Mucosa of stomach (tissue), 1 donor: ENCODE measurements around the gene USP28.
A peak's percentile ranks its signal among the peaks of the same experiment; 100 is the strongest.
"Not testable (repeated sequence)": the region's sequence is repeated elsewhere in the genome, so short reads cannot be mapped to it uniquely, and the experiment has no call there.

Source experiments
- H3K27me3 ChIP-seq: one replicate; pipeline ENCODE4 v1.7.0; 2013; ENCODE audit warnings: mild to moderate bottlenecking, low read length; ENCODE audit not compliant: control insufficient read depth, insufficient read depth
- H3K36me3 ChIP-seq: one replicate; pipeline ENCODE4 v1.7.0; 2013; ENCODE audit warnings: low read length; ENCODE audit not compliant: control insufficient read depth, insufficient read depth
- H3K4me1 ChIP-seq: one replicate; pipeline ENCODE4 v1.7.0; 2013; ENCODE audit warnings: mild to moderate bottlenecking, low read length; ENCODE audit not compliant: control insufficient read depth, insufficient read depth
- H3K4me3 ChIP-seq: one replicate; pipeline ENCODE4 v1.7.0; 2013; ENCODE audit warnings: low read length
- H3K9ac ChIP-seq: one replicate; pipeline ENCODE4 v1.7.0; 2013; ENCODE audit warnings: mild to moderate bottlenecking, low read length, moderate library complexity
- H3K9me3 ChIP-seq: one replicate; pipeline ENCODE4 v1.7.0; 2013; ENCODE audit warnings: mild to moderate bottlenecking, low read length, moderate library complexity; ENCODE audit not compliant: control insufficient read depth
- donor health status: Pancreatic carcinoma.

USP28 gene

GRCh38 chr11:113781682-113782081 lies 93.7 kb downstream of the USP28 start:
- no peaks in the 10 kb centered on the region for H3K4me1 ChIP-seq
- H3K36me3 ChIP-seq: no peaks in the 10 kb centered on the region
- no peaks in the 10 kb centered on the region for H3K27me3 ChIP-seq
- no peak overlapping the region for H3K4me3 ChIP-seq
- H3K9ac ChIP-seq: no peak overlapping the region
- no peaks in the 10 kb centered on the region for H3K9me3 ChIP-seq

GRCh38 chr11:113779496-113779895 lies 95.9 kb downstream of the USP28 start, which contains the start of gene CLDN25:
Gene CLDN25 (plus strand): TSS chr11:113779796. CDS start chr11:113779796, 0 bp downstream.
- Histone ChIP-seq H3K4me3 (no peak within 1 kb of the TSS), H3K27me3 (no peaks in the 10 kb centered on the region), H3K36me3 (no peaks in the 10 kb centered on the region), H3K9ac (no peak within 1 kb of the TSS), H3K4me1 (no peaks in the 10 kb centered on the region), H3K9me3 (no peaks in the 10 kb centered on the region)

- Histone ChIP-seq H3K9me3 (no peaks in the 10 kb centered on the region), H3K27me3 (no peaks in the 10 kb centered on the region), H3K36me3 (no peaks in the 10 kb centered on the region), H3K9ac (peak overlapping the region; percentile 16), H3K4me3 (no peak overlapping the region), H3K4me1 (no peaks in the 10 kb centered on the region)
Observed at GRCh38 chr11:113778111-113778910, 97.1 kb downstream of the USP28 start.

GRCh38 chr11:113774174-113774503 lies 101.2 kb downstream of the USP28 start:
- no peaks in the 10 kb centered on the region for H3K9me3 ChIP-seq
- H3K27me3 ChIP-seq: no peaks in the 10 kb centered on the region
- H3K36me3 ChIP-seq: no peaks in the 10 kb centered on the region
- peaks cover 5% of the 10 kb centered on the region for H3K4me1 ChIP-seq
- H3K9ac ChIP-seq: peak overlapping the region; percentile 95
- no peak overlapping the region for H3K4me3 ChIP-seq

GRCh38 chr11:113773416-113774173 lies 101.8 kb downstream of the USP28 start, which contains the start of gene ZW10:
Gene ZW10 (minus strand): TSS chr11:113773692. CDS start chr11:113773666, 26 bp downstream.
- peak within 1 kb of the TSS; percentile 95 for H3K9ac ChIP-seq
- H3K36me3 ChIP-seq: no peaks in the 10 kb centered on the region
- H3K9me3 ChIP-seq: no peaks in the 10 kb centered on the region
- no peaks in the 10 kb centered on the region for H3K27me3 ChIP-seq
- H3K4me3 ChIP-seq: peak within 1 kb of the TSS; percentile 92
- peaks cover 5% of the 10 kb centered on the region for H3K4me1 ChIP-seq

GRCh38 chr11:113773092-113773415 lies 102.3 kb downstream of the USP28 start:
- peak overlapping the region; percentile 95 for H3K9ac ChIP-seq
- no peaks in the 10 kb centered on the region for H3K36me3 ChIP-seq

GRCh38 chr11:113771964-113772363 lies 103.4 kb downstream of the USP28 start:
- H3K9ac ChIP-seq: no peak overlapping the region
- H3K9me3 ChIP-seq: no peaks in the 10 kb centered on the region
- H3K4me1 ChIP-seq: peaks cover 5% of the 10 kb centered on the region
- H3K36me3 ChIP-seq: no peaks in the 10 kb centered on the region
- H3K27me3 ChIP-seq: no peaks in the 10 kb centered on the region
- no peak overlapping the region for H3K4me3 ChIP-seq

More at GRCh38 chr11:113773092-113773415, 102.3 kb downstream of the USP28 start:
- Histone ChIP-seq H3K27me3 (no peaks in the 10 kb centered on the region), H3K9me3 (no peaks in the 10 kb centered on the region), H3K4me1 (peaks cover 5% of the 10 kb centered on the region), H3K4me3 (peak overlapping the region; percentile 92)

GRCh38 chr11:113764527-113765219 lies 110.7 kb downstream of the USP28 start:
- Histone ChIP-seq H3K4me3 (no peak overlapping the region), H3K9me3 (no peaks in the 10 kb centered on the region), H3K36me3 (peaks cover 2% of the 10 kb centered on the region), H3K27me3 (no peaks in the 10 kb centered on the region), H3K4me1 (no peaks in the 10 kb centered on the region), H3K9ac (no peak overlapping the region)

GRCh38 chr11:113763040-113763439 lies 112.3 kb downstream of the USP28 start:
- not testable (repeated sequence) for H3K4me3 ChIP-seq, H3K36me3 ChIP-seq, H3K9me3 ChIP-seq, H3K4me1 ChIP-seq, H3K27me3 ChIP-seq, H3K9ac ChIP-seq

- Histone ChIP-seq H3K36me3 (peaks cover 3% of the 10 kb centered on the region), H3K9ac (no peak overlapping the region), H3K27me3 (no peaks in the 10 kb centered on the region), H3K4me1 (no peaks in the 10 kb centered on the region), H3K9me3 (no peaks in the 10 kb centered on the region), H3K4me3 (no peak overlapping the region)
Observed at GRCh38 chr11:113760241-113760640, 115.1 kb downstream of the USP28 start.

- Histone ChIP-seq H3K9me3 (no peaks in the 10 kb centered on the region), H3K4me1 (no peaks in the 10 kb centered on the region), H3K36me3 (no peaks in the 10 kb centered on the region), H3K27me3 (no peaks in the 10 kb centered on the region), H3K9ac (no peak overlapping the region), H3K4me3 (no peak overlapping the region)
Observed at GRCh38 chr11:113752932-113753331, 122.4 kb downstream of the USP28 start.
